Measurements from ENCODE around the gene DNAJB14.

Gene DNAJB14

DNA sequence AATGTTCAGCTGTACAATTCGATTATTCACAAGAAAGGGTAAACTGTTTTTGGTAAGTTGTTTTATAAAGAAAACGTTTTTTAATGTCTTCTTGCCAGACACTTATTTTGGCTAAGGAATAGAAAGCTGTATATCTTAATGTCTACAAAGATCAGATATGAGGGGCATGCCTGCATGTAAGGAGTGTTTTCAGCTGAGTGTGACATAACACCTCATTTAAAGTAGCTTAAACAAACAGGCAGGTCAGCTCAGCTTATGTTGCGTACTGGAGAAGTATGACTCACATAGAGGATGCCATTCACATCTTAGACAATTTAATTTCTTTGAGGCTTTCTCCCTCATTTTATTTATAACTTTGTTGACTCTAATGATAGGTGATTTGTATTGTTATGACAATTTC, 82.6 kb downstream of the DNAJB14 start:
- no peak for DNase-seq (ENCODE audit: low read depth)

DNA sequence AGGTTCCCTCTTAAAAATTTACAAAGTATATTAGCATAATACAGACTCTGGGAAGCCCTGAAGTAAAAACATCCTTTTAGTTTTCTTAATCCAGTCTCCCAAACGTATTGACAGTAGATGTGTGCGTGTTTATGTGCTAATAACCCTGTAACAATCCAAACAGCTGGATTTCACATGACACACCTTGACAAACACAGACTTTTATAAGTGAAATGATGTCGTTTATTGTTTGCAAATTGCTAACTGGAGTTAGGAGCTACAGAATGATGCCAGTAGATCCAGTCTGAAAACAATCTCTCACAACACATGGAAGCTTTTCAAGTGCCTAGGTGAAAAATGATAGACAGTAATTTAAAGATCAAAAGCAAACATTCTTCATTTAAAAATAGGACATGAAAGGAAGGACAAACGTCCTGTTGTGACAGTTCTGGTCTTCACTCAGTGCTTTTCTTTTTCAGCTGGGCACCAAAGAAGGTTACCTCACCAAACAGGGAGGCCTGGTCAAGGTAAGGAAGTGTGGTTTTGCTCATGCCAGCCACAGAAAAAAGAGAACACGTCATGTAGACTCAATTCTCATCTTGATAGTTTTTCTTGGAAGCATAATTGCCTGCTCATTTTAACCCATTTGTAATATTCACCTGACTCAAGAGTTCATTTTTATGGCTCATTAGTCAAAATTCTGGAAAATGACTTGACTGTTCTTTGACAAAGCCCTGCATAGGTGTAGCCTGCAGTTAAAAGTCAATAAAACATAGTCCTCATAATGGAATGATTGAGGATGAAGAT, 85.1 kb downstream of the DNAJB14 start:
- DNase-seq (ENCODE audit: low read depth), result no peak

DNA sequence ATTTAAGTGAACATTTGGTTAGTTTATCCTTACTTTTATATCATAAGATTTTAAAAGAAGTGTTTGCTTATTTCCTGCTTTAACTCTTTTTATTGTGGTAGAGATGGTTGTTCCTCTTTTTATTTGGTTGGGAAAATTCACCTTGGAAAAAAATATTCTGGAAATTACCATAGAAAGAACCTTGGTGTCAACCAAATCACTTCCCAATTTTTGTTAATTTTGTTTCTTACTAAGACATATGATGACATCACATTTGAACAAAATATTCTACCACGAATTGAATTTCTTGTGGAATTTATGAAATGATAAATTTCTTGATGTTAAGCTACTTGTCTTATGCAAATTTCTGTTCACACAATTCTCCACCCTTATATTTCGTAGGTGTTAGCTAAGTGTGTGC, 85.9 kb downstream of the DNAJB14 start:
- no peak for DNase-seq (ENCODE audit: low read depth)

DNA sequence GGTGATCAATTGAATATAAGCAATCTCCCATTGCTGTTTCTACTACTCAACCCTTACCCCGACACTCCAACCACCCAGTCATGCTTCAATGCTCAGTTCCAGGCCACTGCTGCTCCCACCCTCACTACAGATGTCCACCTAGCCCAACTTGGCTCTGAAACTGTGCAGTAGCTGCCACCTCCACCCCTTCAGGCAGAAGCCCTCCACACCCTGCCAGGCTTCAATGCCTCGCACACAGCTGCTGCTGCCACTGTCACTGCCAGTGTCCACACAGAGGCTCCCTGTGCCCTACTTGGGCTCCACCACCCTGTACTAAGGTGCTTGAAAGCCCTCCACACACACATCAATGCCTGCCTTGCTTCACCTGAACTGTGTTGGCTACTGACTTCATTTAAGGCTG, 86.8 kb downstream of the DNAJB14 start:
- DNase-seq (ENCODE audit: low read depth), result no peak

DNA sequence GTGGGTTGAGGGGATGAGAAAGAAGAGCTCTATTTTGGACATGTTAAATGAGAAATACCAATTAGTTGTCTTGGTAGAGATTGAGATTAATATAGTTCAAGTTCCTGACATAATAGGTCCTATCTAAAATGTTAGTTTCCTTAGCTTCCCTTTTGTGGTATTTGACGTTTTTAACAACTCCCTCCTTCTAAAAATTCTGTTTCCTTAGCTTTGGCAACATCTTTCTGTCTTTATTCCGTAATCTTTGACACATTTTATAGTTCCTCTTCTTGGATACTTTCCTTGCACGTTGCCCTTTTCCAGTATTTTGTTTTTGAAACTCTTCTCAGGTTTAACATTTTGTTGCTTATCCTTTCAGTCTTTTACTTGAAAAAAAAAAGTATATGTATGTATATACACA, 89.1 kb downstream of the DNAJB14 start:
- no peak for DNase-seq (ENCODE audit: low read depth)

DNA sequence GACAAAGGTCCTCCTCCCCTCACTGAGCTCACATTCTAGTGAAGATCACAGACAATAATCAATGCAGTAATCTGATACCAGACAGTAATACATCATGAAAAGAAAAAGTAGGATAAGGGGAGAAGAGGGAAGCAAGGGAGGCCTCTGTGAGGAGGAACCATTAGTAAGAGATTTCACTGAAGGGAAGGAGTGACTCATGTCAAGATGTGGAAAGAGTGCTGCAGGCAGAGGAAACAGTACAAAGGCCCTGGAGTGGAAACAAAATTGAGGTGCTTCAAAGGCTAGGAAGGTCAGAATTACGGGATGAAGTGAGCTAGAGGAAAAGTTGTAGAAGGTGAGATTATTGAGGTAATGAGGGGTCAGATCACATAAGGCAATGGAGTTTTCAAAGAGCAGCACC, 90.3 kb downstream of the DNAJB14 start:
- no peak for DNase-seq (ENCODE audit: low read depth)

DNA sequence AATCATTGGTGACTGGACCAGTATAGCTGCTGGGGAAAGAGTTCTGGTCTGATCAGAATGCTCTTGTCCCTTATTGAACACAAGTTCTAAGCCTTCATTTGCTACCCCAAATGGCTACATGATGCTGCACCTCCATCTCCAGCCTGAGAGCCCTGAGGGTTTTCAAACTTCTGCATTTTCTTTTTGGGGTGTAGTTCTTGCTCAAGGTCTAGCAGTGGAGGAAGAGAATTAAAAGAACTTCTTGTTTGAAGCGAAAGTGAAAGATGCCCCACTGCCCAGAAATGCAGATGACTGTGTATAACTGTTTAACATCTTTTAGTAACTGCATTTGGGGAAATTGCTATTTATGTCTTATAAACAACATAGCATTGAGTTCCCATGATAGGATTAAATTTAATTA, 90.7 kb downstream of the DNAJB14 start:
- DNase-seq (ENCODE audit: low read depth), result no peak

DNA sequence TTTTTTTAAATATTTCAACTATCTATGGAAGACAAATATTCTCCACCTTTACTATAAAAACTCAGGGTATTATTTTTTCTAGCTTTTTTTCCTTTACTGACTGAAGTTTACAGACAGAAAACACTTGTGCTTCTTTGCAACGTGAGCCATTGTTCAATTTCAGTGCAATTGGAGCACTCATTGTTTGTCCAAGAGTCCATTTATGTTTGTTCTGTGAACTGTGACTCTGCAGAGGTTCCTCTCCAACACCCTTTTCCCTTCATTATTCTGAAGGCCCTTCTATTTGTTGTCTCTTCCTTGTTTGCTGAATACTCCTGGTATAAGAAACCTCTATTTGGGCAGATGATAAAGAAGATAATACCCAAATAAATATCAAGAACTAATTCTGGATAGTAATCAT, 92.4 kb downstream of the DNAJB14 start:
- DNase-seq (ENCODE audit: low read depth), result no peak

DNA sequence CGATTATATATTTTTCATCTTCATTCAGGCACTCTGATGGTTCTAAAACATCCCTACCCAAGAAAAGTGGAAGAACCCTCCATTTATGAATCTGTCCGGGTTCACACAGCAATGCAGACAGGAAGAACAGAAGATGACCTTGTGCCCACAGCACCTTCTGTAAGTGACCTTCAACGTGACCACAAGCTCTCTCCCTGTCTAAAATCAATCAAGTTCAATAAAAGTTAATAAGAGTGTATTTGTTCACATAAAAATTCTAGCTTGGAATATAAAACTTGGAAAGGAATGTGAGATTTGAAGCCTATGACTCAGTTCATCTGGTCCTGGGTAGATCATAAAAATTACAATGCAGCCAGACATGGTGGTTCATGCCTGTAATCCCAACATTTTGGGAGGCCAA, 93.2 kb downstream of the DNAJB14 start:
- no peak for DNase-seq (ENCODE audit: low read depth)

DNA sequence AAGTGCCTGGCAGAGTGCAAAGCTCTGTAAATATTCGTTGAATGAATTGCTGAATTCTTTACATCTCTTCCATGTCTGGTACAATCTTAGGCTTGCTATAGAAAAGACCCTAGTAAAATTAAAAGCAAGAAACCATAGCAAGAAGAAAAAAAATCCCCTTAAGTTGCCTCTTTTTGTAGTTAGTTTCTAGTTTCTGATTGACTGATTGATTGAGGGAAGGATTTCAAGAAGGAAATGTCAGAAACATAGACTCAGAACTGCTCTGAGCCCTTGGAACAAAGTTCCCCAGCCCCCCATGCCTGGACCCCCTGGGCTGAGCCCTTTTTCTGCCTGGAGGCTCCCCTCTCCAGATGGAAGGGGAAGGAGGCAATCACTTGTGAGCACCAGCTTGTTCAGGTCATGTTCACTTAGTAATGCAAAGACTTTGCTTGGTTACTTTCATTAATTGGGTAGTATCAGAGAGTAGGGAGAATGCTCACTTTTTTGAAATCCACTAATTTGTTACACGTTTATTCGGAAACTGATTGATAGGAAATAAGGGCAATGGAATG, 94.1 kb downstream of the DNAJB14 start:
- DNase-seq (ENCODE audit: low read depth), result no peak

DNA sequence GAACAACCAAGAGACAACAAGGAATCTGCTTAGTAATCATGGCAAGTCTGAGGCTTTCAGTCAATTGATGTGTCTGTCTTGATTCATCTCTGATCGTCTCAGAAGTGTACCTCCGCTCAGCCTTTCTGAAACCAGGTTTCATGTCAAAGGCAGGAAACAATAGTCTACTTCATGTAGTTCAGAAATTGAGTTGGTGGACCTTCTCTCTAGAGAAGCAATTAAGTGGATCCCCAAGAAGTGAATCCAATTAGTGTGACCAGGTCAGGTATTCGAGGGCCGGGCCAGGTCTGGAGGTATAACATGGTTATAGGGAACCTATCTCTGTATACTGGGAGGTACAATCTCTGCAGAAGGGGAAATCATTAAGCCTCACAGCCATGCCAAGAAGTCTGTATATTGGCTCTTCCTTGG, 97.8 kb downstream of the DNAJB14 start:
- DNase-seq (ENCODE audit: low read depth), result no peak

DNA sequence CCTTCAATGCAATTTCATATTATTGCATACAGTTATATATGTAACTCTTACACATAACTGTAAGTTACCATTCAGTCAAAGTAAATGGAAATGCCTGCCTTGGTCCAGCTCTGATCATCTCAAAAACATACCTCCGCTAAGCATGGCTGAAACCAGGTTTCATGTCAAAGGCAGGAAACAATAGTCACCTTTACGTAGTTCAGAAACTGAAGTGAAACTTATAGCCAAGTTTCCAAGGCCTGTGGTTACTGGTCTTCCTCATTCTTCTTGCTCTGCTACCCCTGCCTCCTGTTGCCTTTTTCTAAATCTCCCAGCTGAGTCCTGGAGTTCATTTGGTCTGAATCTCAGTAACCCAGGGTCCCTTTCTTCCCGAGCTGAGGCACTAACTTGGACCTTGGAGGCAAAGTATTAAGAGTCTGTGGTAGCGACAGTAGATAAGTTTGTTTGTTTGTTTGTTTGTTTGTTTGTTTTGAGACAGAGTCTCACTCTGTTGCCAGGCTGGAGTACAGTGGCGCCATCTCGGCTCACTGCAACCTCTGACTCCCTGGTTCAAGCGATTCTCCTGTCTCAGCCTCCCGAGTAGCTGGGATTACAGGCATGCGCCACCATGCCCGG, 98.9 kb downstream of the DNAJB14 start:
- no peak for DNase-seq (ENCODE audit: low read depth)

DNA sequence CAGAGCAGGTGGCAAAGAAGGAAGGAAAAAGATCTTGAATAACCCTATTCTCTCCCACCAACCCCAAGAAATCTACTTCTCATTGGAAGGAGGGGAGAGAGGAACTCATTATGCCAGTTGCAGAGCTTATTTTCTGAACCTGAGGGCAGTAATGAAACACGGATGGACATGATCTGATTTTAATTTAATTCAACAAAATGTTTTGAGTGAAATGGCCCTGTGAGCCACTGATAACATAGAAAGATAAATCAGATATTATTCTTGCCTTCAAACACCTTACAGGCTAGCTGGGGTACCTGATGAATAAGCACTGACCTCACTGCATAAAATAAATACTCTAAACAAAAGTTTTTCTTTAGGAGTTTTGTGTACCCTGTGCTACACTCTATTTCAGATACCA, 99.5 kb downstream of the DNAJB14 start:
- no peak for DNase-seq (ENCODE audit: low read depth)

Measured in activated T-cell treated with anti-CD3 and anti-CD28 coated beads for 1 hour (primary cell).